Keratinocyte (primary cell): Measurements from ENCODE around the gene SACM1L.

Source experiments
- CTCF ChIP-seq, 3 experiments: IDR thresholded peaks in 1 of 3; conservative IDR thresholded peaks in 1 of 3; optimal IDR thresholded peaks in 1 of 3; 2 replicates in 2 of 3; 3 replicates in 1 of 3; pipeline versions ENCODE3 to v1.5.1; 2011; ENCODE audit warnings: low read length in 3 of 3, mild to moderate bottlenecking in 3 of 3, moderate library complexity in 2 of 3, control low read depth in 1 of 3, inconsistent platforms in 1 of 3; ENCODE audit not compliant: insufficient read depth in 2 of 3; ENCODE audit errors: extremely low read depth in 1 of 3
- EZH2 ChIP-seq: IDR thresholded peaks from one replicate; pipeline ENCODE4 v1.6.1; 2012; ENCODE audit warnings: inconsistent platforms, mild to moderate bottlenecking, low read length, moderate library complexity

GRCh38 chr3:45756055-45756454 lies 66.9 kb downstream of the SACM1L start:
- TF ChIP-seq CTCF (optimal IDR thresholded peaks at IDR 0.05 in 1 of 3, IDR thresholded peaks at IDR 0.05 in 1 of 3, conservative IDR thresholded peaks at IDR 0.05 in 1 of 3; ENCODE audit: extremely low read depth in 1 of 3, insufficient read depth in 2 of 3, low read length in 3 of 3) (no peak), EZH2 (no peak)
